HL-60 (cell line): ENCODE measurements around the gene RAB8B.

ENCODE experiments used
- DNase-seq, 2 experiments: peaks; one replicate each; pipeline ENCODE4 v3.0.0-alpha.2; 2010 to 2020; ENCODE audit warnings: low read depth in 1 of 2, low spot score in 1 of 2
- H3K27ac ChIP-seq: fragments of 250-450 bp; sonication (Bioruptor Pico); replicated peaks from 2 replicates; pipeline ENCODE4 v1.5.1; 2020; ENCODE audit warnings: mild to moderate bottlenecking, moderate library complexity
- H3K27me3 ChIP-seq: fragments of 250-450 bp; sonication (Bioruptor Pico); 2 replicates; pipeline ENCODE4 v1.5.1; 2021; ENCODE audit warnings: mild to moderate bottlenecking, moderate library complexity; ENCODE audit not compliant: insufficient read depth, poor library complexity, severe bottlenecking
- H3K4me3 ChIP-seq: replicated peaks from 2 replicates; pipeline ENCODE4 v1.5.1; 2011; ENCODE audit warnings: mild to moderate bottlenecking, control low read depth, low read length; ENCODE audit not compliant: insufficient read depth
- CTCF ChIP-seq: IDR thresholded peaks from one replicate; pipeline ENCODE4 v1.5.1; 2011; ENCODE audit warnings: low read length, control low read depth, inconsistent platforms; ENCODE audit not compliant: insufficient read depth
- GABPA ChIP-seq: IDR thresholded peaks from 2 replicates; pipeline ENCODE4 v1.6.1; 2012; ENCODE audit warnings: low read depth
- POLR2AphosphoS5 ChIP-seq: IDR thresholded peaks from 2 replicates; pipeline ENCODE4 v1.6.1; 2012; ENCODE audit warnings: low read depth
- SPI1 ChIP-seq: IDR thresholded peaks from 2 replicates; pipeline ENCODE4 v1.6.1; 2012; ENCODE audit warnings: low read depth, mild to moderate bottlenecking, borderline replicate concordance
- TF ChIP-seq, protein P1 (sequence below): IDR thresholded peaks from 2 replicates; pipeline ENCODE4 v1.6.1; 2012; ENCODE audit warnings: low read depth; ENCODE audit not compliant: insufficient replicate concordance

The RAB8B gene

DNA sequence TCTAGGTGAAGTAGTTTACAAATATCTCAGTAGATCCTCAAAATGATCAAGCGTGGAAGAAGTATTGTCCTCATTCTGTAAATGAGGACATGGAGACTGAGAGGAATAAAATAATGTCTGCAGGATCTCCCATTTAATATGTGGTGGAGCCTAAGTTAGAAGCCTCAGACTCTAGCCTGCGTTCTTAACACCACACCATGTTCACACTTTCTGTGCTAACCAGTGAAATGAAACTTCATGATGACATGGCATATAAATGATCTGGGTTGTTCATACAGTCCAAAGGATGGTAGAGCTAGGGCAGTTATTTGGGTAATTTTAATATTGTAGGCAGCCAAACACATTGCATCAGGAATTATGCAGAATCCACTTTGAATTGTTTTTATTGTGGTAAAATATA lies 62.9 kb downstream of the RAB8B start:
- no peak for DNase-seq
- no peaks in the 10 kb centered on the region for H3K27me3 ChIP-seq
- TF ChIP-seq SPI1 (no peak), POLR2AphosphoS5 (no peak), GABPA (no peak), CTCF (no peak)
- TF ChIP-seq, protein P1, sequence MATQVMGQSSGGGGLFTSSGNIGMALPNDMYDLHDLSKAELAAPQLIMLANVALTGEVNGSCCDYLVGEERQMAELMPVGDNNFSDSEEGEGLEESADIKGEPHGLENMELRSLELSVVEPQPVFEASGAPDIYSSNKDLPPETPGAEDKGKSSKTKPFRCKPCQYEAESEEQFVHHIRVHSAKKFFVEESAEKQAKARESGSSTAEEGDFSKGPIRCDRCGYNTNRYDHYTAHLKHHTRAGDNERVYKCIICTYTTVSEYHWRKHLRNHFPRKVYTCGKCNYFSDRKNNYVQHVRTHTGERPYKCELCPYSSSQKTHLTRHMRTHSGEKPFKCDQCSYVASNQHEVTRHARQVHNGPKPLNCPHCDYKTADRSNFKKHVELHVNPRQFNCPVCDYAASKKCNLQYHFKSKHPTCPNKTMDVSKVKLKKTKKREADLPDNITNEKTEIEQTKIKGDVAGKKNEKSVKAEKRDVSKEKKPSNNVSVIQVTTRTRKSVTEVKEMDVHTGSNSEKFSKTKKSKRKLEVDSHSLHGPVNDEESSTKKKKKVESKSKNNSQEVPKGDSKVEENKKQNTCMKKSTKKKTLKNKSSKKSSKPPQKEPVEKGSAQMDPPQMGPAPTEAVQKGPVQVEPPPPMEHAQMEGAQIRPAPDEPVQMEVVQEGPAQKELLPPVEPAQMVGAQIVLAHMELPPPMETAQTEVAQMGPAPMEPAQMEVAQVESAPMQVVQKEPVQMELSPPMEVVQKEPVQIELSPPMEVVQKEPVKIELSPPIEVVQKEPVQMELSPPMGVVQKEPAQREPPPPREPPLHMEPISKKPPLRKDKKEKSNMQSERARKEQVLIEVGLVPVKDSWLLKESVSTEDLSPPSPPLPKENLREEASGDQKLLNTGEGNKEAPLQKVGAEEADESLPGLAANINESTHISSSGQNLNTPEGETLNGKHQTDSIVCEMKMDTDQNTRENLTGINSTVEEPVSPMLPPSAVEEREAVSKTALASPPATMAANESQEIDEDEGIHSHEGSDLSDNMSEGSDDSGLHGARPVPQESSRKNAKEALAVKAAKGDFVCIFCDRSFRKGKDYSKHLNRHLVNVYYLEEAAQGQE = no peak
- no peak overlapping the region for H3K4me3 ChIP-seq
- no peak overlapping the region for H3K27ac ChIP-seq

- Histone ChIP-seq H3K27me3 (no peaks in the 10 kb centered on the region), H3K27ac (no peak overlapping the region), H3K4me3 (no peak overlapping the region)
- DNase-seq = no peak
- TF ChIP-seq CTCF (no peak), GABPA (no peak)
Observed at GRCh38 chr15:63254991-63255390, 65.6 kb downstream of the RAB8B start.

DNA sequence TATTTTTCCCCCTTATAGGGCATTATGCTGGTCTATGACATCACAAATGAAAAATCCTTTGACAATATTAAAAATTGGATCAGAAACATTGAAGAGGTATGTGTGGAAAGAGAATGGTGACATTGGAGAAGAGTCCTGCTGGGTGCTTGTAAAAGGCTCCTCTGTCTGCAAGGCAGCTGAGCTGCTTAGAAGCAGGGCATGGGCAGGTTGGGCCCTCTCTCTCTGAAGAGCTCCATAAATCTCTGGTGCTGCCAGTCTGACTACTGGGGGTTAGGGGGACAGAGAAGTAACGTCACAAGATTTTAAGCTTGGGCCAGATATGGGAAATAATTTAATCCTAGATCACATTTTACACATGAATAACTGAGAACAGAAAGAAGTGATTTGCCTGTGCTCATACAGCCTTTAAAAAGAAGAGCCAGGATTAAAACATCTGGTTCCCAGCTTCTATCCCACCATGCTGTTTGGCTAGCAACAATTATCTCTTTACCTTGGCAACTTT lies 66.1 kb downstream of the RAB8B start:
- TF ChIP-seq POLR2AphosphoS5 (no peak), SPI1 (no peak), CTCF (no peak), GABPA (no peak)
- TF ChIP-seq, protein P1 = no peak
- DNase-seq = no peak
- Histone ChIP-seq H3K27ac (no peak overlapping the region), H3K4me3 (no peak overlapping the region), H3K27me3 (no peaks in the 10 kb centered on the region)

DNA sequence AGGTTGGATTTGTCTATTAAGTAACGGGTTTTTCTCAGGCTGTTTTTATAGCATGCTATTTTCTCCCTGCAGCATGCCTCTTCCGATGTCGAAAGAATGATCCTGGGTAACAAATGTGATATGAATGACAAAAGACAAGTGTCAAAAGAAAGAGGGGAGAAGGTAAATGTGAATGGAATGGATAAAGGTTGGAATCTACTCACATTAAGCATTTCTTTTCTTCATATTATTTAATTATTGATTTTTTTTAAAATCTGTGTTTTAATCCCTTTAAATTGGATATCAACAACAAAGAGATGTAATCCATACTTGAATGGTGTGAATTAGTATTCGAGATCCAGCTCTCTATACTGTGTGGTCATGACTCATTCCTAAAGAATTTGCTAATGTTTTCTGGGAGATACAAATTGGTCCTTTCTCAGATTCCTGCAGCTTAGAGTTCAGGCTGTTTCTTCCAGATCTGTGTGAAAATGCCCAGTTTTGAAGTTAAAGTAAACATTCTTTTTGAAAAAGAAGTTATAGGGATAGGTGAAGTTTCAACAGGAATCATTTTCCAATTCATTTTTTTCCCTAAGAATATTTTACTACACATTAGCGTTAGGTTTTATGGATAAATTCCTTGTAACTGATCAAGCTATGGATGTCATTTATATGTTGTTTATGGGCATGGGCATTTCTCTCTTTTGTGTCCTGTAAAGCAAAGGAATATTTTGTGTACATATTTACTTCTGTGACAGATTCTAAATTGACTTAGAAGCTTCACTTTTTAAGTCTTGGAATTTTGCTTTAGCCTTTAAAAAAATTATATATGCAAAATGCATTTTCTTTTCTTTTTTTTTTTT lies 67.2 kb downstream of the RAB8B start:
- Histone ChIP-seq H3K27ac (no peak overlapping the region), H3K27me3 (no peaks in the 10 kb centered on the region), H3K4me3 (no peak overlapping the region)
- TF ChIP-seq CTCF (no peak), POLR2AphosphoS5 (no peak), SPI1 (no peak), GABPA (no peak)
- TF ChIP-seq, protein P1 = no peak
- DNase-seq = no peak
